H9 (cell line): Measurements from ENCODE around the gene LDB2. TPM values are rescaled to one million over a fixed set of nuclear protein-coding genes. Genes with fewer than 3 reads are reported as not detected.

Experiments used
- DNase-seq: peaks from one replicate; pipeline ENCODE4 v3.0.0-alpha.2; 2017
- H2AFZ ChIP-seq: one replicate; pipeline ENCODE4 v1.6.1; 2013; ENCODE audit warnings: mild to moderate bottlenecking, low read length, control low read depth, moderate library complexity
- H2AK5ac ChIP-seq: 2 replicates; pipeline ENCODE4 v1.6.1; 2013; ENCODE audit warnings: low read length, control low read depth, mixed read lengths; ENCODE audit not compliant: insufficient read length
- H2BK120ac ChIP-seq: one replicate; pipeline ENCODE4 v1.6.1; 2013; ENCODE audit warnings: low read depth, mild to moderate bottlenecking, low read length, control low read depth, inconsistent platforms; ENCODE audit not compliant: poor library complexity, severe bottlenecking
- H2BK12ac ChIP-seq: 2 replicates; pipeline ENCODE4 v1.6.1; 2013; ENCODE audit warnings: low read length, control low read depth, mixed read lengths, low read depth; ENCODE audit not compliant: insufficient read length
- H2BK15ac ChIP-seq: 2 replicates; pipeline ENCODE4 v1.6.1; 2013; ENCODE audit warnings: low read depth, low read length, control low read depth
- H2BK20ac ChIP-seq: one replicate; pipeline ENCODE4 v1.6.1; 2013; ENCODE audit warnings: low read depth, mild to moderate bottlenecking, low read length, control low read depth, inconsistent platforms; ENCODE audit not compliant: poor library complexity, severe bottlenecking
- H2BK5ac ChIP-seq: 2 replicates; pipeline ENCODE4 v1.6.1; 2013; ENCODE audit warnings: low read length, control low read depth, mixed read lengths; ENCODE audit not compliant: insufficient read length
- H3K14ac ChIP-seq: 2 replicates; pipeline ENCODE4 v1.6.1; 2013; ENCODE audit warnings: low read length, control low read depth; ENCODE audit not compliant: insufficient read depth
- H3K18ac ChIP-seq: 2 replicates; pipeline ENCODE4 v1.6.1; 2013; ENCODE audit warnings: low read depth, mild to moderate bottlenecking, mixed read lengths, low read length, control low read depth; ENCODE audit not compliant: insufficient read length
- H3K23ac ChIP-seq: 2 replicates; pipeline ENCODE4 v1.6.1; 2013; ENCODE audit warnings: low read length, control low read depth, mixed read lengths, low read depth; ENCODE audit not compliant: insufficient read length
- H3K23me2 ChIP-seq: 2 replicates; pipeline ENCODE4 v1.6.1; 2013; ENCODE audit warnings: low read depth, mild to moderate bottlenecking, mixed read lengths, low read length, control low read depth; ENCODE audit not compliant: insufficient read length, poor library complexity, severe bottlenecking
- H3K27ac ChIP-seq: 2 replicates; pipeline ENCODE4 v1.5.1; 2013; ENCODE audit warnings: low read length, control low read depth, mixed read lengths, low read depth; ENCODE audit not compliant: insufficient read length
- H3K27me3 ChIP-seq: 2 replicates; pipeline ENCODE4 v1.6.1; 2013; ENCODE audit warnings: low read length, control low read depth, inconsistent platforms; ENCODE audit not compliant: insufficient read depth
- H3K4ac ChIP-seq: 2 replicates; pipeline ENCODE4 v1.6.1; 2013; ENCODE audit warnings: low read depth, mild to moderate bottlenecking, control low read depth, inconsistent platforms, low read length, moderate library complexity
- H3K4me1 ChIP-seq: 2 replicates; pipeline ENCODE4 v1.6.1; 2013; ENCODE audit warnings: low read length, control low read depth, inconsistent platforms; ENCODE audit not compliant: insufficient read depth
- H3K4me2 ChIP-seq: 2 replicates; pipeline ENCODE4 v1.6.1; 2013; ENCODE audit warnings: low read length, control low read depth, mixed read lengths; ENCODE audit not compliant: insufficient read length, insufficient read depth
- H3K56ac ChIP-seq: 2 replicates; pipeline ENCODE4 v1.6.1; 2013; ENCODE audit warnings: low read depth, mild to moderate bottlenecking, mixed read lengths, low read length, control low read depth; ENCODE audit not compliant: insufficient read length
- H3K79me1 ChIP-seq: 2 replicates; pipeline ENCODE4 v1.6.1; 2013; ENCODE audit warnings: low read depth, mild to moderate bottlenecking, moderate library complexity, low read length, control low read depth, inconsistent platforms; ENCODE audit not compliant: insufficient read depth, poor library complexity, severe bottlenecking
- H3K79me2 ChIP-seq: 2 replicates; pipeline ENCODE4 v1.6.1; 2013; ENCODE audit warnings: low read length, control low read depth, inconsistent platforms; ENCODE audit not compliant: insufficient read depth
- H3K9ac ChIP-seq: 2 replicates; pipeline ENCODE4 v1.6.1; 2013; ENCODE audit warnings: low read length, control low read depth, mixed read lengths; ENCODE audit not compliant: insufficient read length; ENCODE audit errors: extremely low read depth
- H3K9me3 ChIP-seq: one replicate; pipeline ENCODE4 v1.6.1; 2013; ENCODE audit warnings: low read depth, low read length, inconsistent platforms; ENCODE audit not compliant: control insufficient read depth
- H3T11ph ChIP-seq: one replicate; pipeline ENCODE4 v1.6.1; 2013; ENCODE audit warnings: mild to moderate bottlenecking, low read length, control low read depth, inconsistent platforms
- H4K20me1 ChIP-seq: one replicate; pipeline ENCODE4 v1.6.1; 2013; ENCODE audit not compliant: control insufficient read depth, insufficient read length, insufficient read depth
- H4K5ac ChIP-seq: 2 replicates; pipeline ENCODE4 v1.6.1; 2013; ENCODE audit warnings: low read depth, mild to moderate bottlenecking, mixed read lengths, low read length, control low read depth; ENCODE audit not compliant: insufficient read length
- H4K8ac ChIP-seq: replicated peaks from 2 replicates; pipeline ENCODE4 v1.6.1; 2013; ENCODE audit warnings: low read length, control low read depth, mixed read lengths, low read depth; ENCODE audit not compliant: insufficient read length
- H4K91ac ChIP-seq: 2 replicates; pipeline ENCODE4 v1.6.1; 2013; ENCODE audit warnings: low read depth, mild to moderate bottlenecking, moderate library complexity, mixed read lengths, low read length, control low read depth; ENCODE audit not compliant: insufficient read length
- H3K27ac Mint-ChIP-seq, 3 experiments: 2 replicates in 2 of 3; 3 replicates in 1 of 3; pipeline ENCODE4 v1.8.0; 2020 to 2021; ENCODE audit warnings: mixed read lengths in 3 of 3, mild to moderate bottlenecking in 1 of 3, moderate library complexity in 1 of 3
- H3K27me3 Mint-ChIP-seq: 2 replicates; pipeline ENCODE4 v1.8.0; 2021; ENCODE audit warnings: low read depth, mild to moderate bottlenecking, moderate library complexity, mixed read lengths
- H3K36me3 Mint-ChIP-seq, 3 experiments: 2 replicates in 2 of 3; 3 replicates in 1 of 3; pipeline ENCODE4 v1.8.0; 2020 to 2021; ENCODE audit warnings: low read depth in 3 of 3, mixed read lengths in 3 of 3; ENCODE audit not compliant: insufficient read depth in 1 of 3
- H3K4me1 Mint-ChIP-seq, 2 experiments: 2 replicates each; pipeline ENCODE4 v1.8.0; 2020; ENCODE audit warnings: mixed read lengths in 2 of 2
- H3K4me3 Mint-ChIP-seq, 2 experiments: 2 replicates in 1 of 2; 3 replicates in 1 of 2; pipeline ENCODE4 v1.8.0; 2020 to 2021; ENCODE audit warnings: mild to moderate bottlenecking in 2 of 2, mixed read lengths in 2 of 2, moderate library complexity in 1 of 2
- H3K9me3 Mint-ChIP-seq, 2 experiments: 2 replicates in 1 of 2; 3 replicates in 1 of 2; pipeline ENCODE4 v1.8.0; 2020; ENCODE audit warnings: mild to moderate bottlenecking in 2 of 2, mixed read lengths in 2 of 2, moderate library complexity in 1 of 2
- WGBS: extraction: QIAGEN DNeasy Blood & Tissue Kit; methylation state at CpG from one replicate; pipeline ENCODE4 v1.1.7; 2013; ENCODE audit warnings: missing lambda C conversion rate, low lambda C conversion rate, mixed read lengths; ENCODE audit not compliant: insufficient read length; ENCODE audit errors: extremely low coverage; 5-methylcytosine and 5-hydroxymethylcytosine counted together
- total RNA-seq: library from RNA; stranded (reverse); gene quantifications from 2 replicates; pipeline ENCODE4 v1.2.1, GENCODE V29; 2021
- TF ChIP-seq, protein P1 (sequence below): fragments of 200-600 bp; sonication (generic); conservative IDR thresholded peaks from 3 replicates; pipeline ENCODE4 v1.8.0; 2021; ENCODE audit warnings: antibody characterized with exemption, mild to moderate bottlenecking

The LDB2 gene
- total RNA-seq, 1 experiment from 2014 or later = 22.5 TPM

GRCh38 chr4:16588651-16589050, 309.8 kb downstream of the LDB2 start:
- no peak overlapping the region for H2BK5ac ChIP-seq
- H3K23me2 ChIP-seq = no peaks in the 10 kb centered on the region
- TF ChIP-seq, protein P1, sequence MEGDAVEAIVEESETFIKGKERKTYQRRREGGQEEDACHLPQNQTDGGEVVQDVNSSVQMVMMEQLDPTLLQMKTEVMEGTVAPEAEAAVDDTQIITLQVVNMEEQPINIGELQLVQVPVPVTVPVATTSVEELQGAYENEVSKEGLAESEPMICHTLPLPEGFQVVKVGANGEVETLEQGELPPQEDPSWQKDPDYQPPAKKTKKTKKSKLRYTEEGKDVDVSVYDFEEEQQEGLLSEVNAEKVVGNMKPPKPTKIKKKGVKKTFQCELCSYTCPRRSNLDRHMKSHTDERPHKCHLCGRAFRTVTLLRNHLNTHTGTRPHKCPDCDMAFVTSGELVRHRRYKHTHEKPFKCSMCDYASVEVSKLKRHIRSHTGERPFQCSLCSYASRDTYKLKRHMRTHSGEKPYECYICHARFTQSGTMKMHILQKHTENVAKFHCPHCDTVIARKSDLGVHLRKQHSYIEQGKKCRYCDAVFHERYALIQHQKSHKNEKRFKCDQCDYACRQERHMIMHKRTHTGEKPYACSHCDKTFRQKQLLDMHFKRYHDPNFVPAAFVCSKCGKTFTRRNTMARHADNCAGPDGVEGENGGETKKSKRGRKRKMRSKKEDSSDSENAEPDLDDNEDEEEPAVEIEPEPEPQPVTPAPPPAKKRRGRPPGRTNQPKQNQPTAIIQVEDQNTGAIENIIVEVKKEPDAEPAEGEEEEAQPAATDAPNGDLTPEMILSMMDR = no peak
- H4K91ac ChIP-seq = no peak overlapping the region
- H2AFZ ChIP-seq = no peak overlapping the region
- H3K23ac ChIP-seq = no peak overlapping the region
- H3K79me1 ChIP-seq = no peaks in the 10 kb centered on the region
- no CpG with 5 or more reads among the region's 6 CpGs for WGBS
- H3K56ac ChIP-seq = no peak overlapping the region
- H3K9me3 Mint-ChIP-seq = no peaks in the 10 kb centered on the region
- H2AK5ac ChIP-seq = no peak overlapping the region
- peaks cover 0 to 11% (median 4%) of the 10 kb centered on the region in 3 experiments; a peak in 3 of 7 replicates for H3K36me3 Mint-ChIP-seq
- H3K18ac ChIP-seq = no peak overlapping the region
- H2BK20ac ChIP-seq = no peak overlapping the region
- H3K27ac ChIP-seq = no peak overlapping the region
- H3K4ac ChIP-seq = no peak overlapping the region
- H3K4me1 ChIP-seq = no peaks in the 10 kb centered on the region
- no peak overlapping the region for H3K4me2 ChIP-seq
- H3T11ph ChIP-seq = no peak overlapping the region
- H2BK15ac ChIP-seq = no peak overlapping the region
- H4K8ac ChIP-seq = no peak overlapping the region
- no peak overlapping the region for H3K9ac ChIP-seq
- H3K27me3 ChIP-seq = no peaks in the 10 kb centered on the region; the same call in 1 of the 2 replicates
- no peaks in the 10 kb centered on the region; the same call in 1 of the 2 replicates for H3K27me3 Mint-ChIP-seq
- H3K9me3 ChIP-seq = no peaks in the 10 kb centered on the region
- H4K5ac ChIP-seq = no peak overlapping the region
- H3K27ac Mint-ChIP-seq = no peak overlapping the region
- peaks cover 18 to 20% of the 10 kb centered on the region in 2 experiments for H3K4me1 Mint-ChIP-seq
- H3K79me2 ChIP-seq = no peaks in the 10 kb centered on the region; the same call in 1 of the 2 replicates
- DNase-seq = no peak
- H3K4me3 Mint-ChIP-seq = no peak overlapping the region
- H3K14ac ChIP-seq = no peak overlapping the region
- no peak overlapping the region for H2BK120ac ChIP-seq
- no peaks in the 10 kb centered on the region for H4K20me1 ChIP-seq
- H2BK12ac ChIP-seq = no peak overlapping the region
